Measurements from ENCODE around the gene KAT7.
A peak's percentile ranks its signal among the peaks of the same experiment; 100 is the strongest.

KAT7 gene

DNA sequence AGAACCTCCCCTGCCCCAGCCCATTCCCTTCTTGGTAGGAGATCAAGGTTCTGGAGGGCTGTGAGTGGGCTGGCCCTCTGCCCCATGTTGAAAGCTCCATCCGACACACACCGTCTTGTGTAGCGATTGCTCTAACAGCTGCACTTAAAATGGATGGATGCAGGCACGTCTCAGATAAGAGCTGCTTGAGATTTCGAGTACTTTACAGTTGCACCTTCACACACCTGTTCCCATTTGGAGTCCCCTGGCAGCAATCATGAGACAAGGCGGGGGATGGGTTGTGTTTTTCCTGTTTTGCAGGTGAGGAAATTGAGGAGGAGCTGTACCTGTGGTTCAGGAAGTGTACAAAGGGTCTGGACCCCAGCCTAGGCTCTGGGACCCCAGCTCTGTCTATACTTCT, 85.0 kb downstream of the KAT7 start:
- no peak for DNase-seq

DNA sequence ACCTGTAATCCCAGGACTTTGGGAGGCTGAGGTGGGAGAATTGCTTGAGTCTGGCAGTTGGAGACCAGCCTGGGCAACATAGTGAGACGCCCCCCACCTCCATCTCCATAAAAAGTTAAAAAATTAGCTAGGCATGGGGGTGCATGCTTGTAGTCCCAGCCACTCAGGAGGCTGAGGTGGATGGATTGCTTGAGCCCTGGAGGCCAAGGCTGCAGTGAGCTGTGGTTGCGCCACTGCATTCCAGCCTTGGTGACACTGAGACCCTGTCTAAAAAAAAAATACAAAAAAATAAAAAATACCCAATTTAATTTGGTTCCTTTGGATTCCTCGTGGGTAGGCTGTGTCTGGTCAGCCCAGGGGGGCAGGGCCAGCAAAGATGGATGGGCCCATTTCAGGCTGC, 85.4 kb downstream of the KAT7 start:
- no peak for DNase-seq

DNA sequence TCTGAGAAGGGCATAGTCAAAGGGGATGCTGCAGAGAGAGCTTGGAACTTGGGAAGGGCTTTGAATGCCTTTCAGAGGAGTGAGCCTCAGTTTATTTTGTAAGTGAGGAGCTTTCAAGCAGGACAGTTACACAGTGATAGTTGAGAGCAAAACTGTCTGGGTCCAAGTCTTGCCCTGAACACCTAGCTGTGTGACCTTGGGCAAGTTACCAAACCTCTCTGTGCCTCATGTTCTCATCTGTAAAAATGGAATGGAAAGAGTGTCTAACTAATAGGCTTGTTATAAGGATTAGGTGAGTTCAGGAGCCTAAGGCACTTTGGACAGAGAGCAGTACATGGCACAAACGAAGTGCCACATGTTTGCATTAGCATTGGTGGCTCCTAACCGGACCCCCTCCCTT, 86.4 kb downstream of the KAT7 start:
- no peak for DNase-seq

DNA sequence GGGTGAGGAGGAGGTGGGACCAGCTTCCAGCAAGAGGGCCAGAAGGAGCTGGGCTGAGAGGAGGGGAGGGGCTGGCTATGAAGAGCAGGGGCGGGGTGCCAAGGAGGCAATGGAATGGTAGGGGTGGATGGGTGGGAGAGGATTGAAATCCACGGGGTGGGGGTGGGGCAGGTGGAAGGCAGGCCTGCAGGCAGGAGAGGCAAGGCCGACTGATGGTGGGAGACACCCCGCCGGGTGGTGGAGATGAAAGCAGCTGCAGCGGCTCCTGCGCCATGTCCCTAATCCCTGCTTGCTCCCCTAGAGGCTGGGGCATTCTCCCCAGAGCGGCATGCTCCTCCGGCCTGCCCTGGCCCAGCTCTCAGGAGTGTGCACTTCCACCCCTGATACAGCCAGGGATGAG, 87.2 kb downstream of the KAT7 start:
- DNase-seq = no peak

DNA sequence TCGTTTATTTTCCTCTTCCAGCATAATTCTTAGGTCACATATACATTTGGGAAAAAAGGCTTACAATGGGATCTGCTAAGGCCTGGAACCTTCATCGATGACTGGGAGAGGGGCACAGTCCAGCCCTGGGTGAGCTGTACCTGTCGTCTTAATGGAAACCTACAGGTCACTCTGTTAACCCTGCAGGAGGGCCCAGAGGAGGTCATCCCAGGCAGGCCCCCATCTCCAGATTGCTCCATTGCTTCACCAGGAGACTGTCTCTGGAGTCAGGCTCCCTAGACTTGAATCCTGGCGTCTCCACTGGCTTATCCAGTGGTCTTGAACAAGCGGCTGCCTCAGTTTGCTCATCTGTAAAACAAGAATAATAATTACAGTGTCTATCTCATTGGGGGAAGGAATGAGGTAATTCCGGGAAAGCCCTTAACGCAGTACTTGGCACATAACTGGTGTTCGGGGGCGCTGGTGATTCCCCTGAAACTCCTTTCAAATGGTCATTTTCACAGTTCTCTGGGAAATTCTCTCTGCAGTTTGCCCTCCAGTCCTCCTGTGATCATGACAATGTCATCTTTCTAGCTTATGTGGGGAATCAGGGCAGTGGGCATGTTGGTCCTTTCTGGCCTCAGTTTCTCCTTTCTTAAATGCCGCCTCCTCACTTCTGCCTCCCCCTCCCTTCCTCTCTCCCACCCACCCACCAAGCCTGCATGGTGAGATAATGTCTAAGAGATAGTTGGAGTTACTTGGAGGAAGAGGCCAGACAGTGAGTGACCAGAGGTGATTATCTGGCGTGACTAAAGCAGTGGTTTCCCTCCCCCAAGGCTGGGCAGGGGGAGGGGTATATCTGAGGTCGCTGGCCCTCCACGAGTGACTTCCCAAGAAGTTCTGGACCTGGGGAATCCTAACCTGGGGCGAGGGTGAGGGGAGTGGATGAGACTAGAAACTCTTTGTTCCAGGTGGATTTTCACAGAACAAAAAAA, 90.7 kb downstream of the KAT7 start:
- no peak for DNase-seq

DNA sequence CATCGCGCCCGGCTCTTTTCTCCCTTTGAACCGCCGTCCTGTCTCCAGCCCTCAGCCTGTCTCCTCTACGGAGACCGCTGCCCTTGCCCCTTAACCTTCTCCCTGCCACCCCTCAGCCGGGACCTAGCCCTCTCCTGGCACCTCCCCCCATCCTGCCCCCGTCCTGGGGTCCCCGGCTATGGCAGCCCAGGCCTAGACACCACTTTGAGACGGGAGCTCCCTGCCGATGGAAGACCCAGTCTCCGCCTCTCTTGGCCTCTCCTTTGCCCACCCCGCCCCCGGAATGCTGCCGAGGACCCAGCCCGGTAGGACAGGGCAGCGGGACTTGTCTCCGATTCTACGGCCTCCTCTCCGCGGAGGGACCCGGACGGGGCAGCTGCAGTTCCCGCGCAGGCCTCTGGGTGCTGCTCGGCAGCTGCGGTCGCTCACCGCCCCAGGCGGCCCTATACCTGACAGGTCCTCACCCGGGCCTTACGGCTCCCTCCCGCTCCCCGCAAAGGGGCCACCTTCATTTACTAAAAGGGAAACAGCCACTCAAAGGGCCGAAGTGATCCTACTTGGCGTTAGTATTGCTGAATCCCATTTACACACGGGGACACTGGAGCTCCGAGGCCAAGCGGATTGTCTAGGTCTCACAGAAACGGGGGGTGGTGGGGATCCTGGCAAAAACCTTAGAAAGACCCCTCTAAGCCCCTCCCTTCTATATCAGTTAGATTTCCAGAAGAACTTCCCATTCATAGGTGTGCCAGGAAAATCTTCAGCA, 92.0 kb downstream of the KAT7 start:
- DNase-seq = peak in 1 of 2 donors; percentile 24

DNA sequence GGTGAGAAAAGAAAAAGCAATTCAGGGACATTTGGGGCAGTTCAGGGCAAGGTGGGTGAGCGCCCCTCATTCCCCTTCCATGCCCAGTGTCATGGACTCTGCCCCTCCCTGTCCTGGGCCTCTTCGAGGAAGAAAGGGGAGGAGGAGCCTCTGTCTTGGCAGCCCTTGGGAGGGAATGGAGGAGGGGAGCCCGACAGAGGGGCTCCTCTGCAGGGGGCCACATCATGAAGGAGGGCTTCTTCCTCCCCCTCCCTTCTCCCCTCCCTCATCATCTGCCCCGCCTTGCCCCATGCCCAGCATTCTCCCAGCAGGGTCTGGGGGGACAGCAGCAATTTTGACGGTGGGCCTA, 92.5 kb downstream of the KAT7 start:
- DNase-seq = no peak

GRCh38 chr17:49882434-49882833, 94.0 kb downstream of the KAT7 start:
- no peak for DNase-seq

Data from hippocampal formation (tissue), 2 donors.